Measurements from ENCODE around the gene CEP162. TPM values are rescaled to one million over a fixed set of nuclear protein-coding genes. Genes with fewer than 3 reads are reported as not detected.
"Not testable (repeated sequence)": the region's sequence is repeated elsewhere in the genome, so short reads cannot be mapped to it uniquely, and the experiment has no call there.

The CEP162 gene
- total RNA-seq, 1 donor from 2014 or later, result 11.1 TPM

DNA sequence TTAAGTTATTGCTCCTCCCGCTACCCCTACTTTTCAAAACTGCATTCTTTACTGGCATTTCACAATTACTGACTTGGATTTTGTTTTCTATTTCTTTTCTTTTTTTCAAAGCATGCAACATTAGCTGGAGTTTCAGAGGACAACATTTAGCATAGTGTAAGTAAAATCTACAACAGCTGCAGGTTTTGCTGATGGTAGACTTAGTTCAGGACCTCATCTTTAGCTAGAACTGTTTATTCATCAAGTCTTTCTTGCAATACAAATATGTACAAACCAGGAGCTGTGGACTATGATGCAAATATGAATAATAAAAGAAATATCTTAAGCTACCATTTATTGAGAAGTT lies 728 bp upstream of the CEP162 start:
- DNase-seq, result no peak

DNA sequence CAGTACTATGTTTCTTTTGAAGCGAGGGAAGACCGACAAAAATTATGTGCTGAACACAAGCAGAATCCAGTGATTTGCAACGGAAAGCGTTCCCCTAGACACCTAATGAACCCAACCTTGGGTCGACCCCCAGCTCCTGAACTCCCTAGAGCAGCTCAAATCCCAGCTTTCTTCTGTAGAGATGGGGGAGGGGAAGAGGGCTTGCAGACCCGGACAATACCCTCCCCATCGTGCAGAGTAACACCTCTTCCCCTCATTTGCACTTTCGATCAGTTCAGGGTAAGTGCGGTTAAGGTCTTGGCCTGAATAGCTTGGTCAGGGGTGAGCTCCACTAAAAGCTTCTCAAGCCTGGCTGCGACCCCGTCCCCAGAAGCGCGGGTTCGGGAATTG lies 404 bp downstream of the CEP162 start:
- no peak for DNase-seq

DNA sequence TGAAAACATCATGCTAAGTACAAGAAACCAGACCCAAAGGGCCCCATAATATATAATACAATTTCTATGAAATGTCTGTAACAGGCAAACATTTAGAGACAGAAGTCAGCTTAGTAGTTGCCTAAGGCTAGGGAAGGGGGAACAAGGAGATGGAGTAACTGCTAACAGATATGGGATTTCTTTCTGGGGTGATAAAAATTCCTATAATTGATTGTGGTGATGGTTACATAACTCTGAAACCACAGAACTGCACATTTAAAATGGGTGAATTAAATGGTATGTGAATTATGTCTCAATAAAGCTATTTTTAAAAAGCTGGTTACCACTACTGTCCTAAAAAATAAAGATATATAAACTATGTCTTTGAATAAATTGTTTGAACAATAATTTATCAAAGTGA lies 3.2 kb downstream of the CEP162 start:
- DNase-seq, result no peak

DNA sequence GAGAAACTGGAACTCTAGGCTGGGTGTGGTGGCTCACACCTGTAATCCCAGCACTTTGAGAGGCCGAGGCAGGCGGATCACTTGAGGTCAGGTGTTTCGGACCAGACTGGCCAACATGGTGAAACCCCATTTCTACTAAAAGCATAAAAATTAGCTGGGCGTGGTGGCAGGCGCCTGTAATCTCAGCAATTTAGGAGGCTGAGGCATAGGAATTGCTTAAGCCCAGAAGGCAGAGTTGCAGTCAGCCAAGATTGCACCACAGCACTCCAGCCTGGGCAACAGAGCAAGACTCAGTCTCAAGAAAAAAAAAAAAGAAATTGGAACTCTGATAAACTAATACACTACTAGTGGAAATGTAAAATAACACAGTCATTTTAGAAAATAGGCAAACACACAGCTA lies 3.8 kb downstream of the CEP162 start:
- DNase-seq, result not testable (repeated sequence)

DNA sequence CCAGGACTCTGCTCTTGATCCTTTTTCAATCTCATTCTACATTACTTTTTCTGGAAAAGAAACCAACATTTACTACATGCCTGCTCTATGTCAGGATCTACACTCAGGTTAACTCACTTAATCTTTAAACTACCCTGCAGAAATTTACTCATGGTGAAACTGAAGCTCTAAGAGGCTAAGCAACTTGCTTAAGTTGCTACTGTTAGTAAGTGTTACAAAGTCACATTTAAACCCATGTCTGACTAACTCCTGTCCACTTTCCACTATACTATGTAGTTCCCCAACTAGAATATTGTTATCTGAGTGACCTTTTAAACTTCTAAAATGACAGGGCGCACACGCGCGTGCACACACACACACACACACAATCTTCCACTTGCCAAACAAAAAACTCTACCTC lies 5.0 kb downstream of the CEP162 start:
- DNase-seq, result no peak

DNA sequence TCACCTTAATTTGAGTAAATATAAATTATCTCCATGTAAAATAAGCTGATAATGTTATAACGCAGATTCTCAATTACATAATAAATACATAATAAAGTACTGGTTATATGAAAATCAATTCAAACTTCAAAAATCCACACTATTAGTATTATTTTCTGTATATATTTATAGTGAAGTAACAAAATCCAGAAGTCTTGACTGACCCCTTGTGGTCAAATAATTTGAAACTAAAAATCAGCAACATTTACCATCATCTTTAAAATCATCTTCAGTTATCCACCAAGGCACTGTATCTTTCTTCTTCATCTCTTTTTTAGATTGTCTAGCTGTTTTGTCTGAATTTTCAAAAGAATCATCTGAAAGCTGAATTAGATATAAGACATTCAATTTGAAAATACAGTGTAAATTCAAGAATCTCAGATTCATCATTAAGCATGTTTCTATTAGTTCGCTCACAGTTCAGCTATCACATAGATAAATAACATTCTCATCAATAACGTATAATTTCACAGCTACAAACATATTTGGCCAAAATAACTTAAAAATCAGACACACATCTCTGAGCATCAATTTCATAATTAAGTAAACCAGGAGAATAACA lies 6.5 kb downstream of the CEP162 start:
- DNase-seq, result peak; percentile 9

DNA sequence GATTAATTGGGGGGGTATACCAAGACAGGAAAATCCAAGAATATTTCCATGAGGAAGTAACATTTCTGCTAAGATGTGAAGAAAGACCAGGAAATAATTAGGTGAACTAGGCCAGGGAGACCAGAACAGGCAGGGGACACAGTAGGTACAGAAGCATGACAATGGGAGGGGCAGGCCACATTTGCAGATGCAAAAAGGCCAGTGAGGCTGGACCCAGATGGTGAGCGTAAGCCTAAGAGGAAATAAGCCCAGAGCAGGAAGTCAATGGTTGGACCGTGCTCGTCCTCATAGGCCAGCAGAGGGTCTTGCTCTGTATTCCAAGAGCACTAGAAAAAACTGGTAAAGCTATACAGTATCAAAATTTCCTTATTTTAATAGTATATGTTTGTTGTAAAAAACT lies 9.4 kb downstream of the CEP162 start:
- no peak for DNase-seq

DNA sequence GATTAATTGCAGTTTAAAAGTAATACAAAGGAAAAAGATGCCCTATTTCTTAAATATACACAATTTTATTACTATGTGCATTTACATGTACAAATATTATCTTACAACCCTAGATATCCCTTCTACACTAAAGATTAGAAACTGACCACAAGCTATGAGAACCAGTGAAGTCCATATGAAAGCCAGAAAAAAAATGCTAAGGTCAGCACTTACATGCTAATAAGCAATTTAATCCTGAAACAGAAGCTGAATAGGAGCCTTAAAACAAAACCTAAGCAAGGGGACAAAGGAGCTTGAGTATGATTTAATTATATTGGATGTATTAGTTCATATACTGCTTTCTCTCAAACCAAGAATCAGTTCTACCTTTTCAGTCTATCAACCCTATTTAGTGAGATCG lies 14.2 kb downstream of the CEP162 start:
- no peak for DNase-seq

DNA sequence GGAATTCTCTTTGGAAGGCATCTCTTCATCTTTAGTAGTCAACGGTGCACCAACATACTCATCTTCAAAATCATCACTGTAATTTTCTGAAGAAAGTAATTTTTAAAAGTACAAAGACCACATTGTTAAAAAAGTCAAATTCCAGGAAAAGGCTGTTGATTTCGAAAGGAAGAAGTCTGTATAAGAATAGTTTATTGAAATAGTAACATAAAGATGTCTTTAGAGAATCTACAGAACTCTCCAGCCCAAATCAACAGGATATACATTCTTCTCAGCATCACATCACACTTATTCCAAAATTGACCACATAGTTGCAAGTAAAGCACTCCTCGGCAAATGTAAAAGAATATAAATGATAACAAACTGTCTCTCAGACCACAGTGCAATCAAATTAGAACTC lies 23.4 kb downstream of the CEP162 start:
- DNase-seq, result no peak

DNA sequence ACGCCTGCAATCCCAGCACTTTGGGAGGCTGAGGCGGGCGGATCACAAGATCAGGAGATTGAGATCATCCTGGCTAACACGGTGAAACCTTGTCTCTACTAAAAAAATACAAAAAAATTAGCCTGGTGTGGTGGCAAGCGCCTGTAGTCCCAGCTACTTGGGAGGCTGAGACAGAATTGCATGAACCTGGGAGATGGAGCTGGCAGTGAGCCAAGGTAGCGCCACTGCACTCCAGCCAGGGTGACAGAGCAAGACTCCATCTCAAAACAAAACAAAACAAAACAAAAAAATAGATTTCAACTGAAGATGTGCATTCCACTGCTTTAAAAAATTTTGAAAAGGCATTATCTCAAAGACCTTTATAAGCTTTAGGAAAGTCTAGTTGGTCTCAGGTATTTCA lies 27.5 kb downstream of the CEP162 start:
- DNase-seq, result not testable (repeated sequence)

DNA sequence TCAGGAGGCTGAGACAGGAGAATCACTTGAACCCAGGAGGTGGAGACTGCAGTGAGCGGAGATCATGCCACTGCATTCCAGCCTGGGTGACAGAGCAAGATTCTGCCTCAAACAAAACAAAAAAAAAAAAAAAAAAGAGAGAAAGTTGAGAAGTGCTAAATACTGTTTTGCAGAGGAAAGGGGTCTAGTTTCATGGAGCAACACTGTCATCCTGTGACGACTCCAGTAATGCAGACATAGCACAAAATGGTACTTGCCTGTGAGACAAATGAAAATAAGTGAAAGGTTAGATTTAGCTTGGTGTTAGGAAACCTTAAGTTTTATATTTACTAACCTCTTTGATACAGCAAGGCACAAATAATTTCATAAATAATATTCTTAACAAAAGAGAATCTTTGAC lies 29.7 kb downstream of the CEP162 start:
- no peak for DNase-seq

DNA sequence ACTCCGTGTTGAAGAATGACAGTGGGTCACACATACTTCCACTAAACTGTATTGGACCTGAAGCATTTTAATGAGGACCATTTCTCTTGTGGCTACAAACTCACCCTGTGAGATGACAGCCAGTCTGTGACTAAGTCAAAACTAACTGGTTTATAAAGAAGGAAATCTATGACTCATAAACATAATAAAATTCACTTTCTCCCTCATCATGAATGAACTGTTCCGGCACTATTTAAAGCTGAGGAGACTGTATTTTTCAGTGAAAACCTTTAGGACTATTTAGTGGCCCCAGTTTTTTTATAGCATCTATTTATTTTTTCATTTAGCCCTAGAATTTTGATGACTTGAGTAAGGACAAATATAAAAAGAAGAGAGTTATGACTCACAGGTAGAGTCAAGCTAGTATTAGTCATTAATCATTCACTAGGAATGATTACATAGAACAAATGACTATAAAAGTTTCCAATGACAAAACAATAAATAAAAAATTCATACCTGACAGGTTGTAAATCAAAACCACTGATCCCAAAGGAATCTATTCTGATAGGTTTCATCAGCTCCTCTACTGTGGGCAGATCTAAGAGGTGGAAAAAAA lies 34.2 kb downstream of the CEP162 start:
- DNase-seq, result no peak

DNA sequence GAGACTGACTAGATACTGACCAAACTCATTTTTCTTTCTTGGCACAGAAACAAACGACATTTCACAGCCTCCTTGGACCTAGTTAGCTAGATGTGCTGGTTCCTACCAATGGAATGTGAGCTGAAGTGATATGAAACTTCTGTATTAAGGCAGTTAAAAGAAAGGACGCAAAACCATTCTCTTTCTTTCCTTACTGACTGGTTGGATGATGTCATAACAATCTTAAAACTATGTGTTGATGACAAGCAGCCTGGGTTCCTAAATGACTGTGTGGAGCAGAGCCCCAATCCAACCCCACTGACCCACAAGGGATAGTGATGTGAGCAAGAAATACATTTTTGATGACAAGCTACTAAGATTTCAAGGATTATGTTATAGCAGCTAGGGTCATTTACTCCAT lies 35.6 kb downstream of the CEP162 start:
- no peak for DNase-seq

DNA sequence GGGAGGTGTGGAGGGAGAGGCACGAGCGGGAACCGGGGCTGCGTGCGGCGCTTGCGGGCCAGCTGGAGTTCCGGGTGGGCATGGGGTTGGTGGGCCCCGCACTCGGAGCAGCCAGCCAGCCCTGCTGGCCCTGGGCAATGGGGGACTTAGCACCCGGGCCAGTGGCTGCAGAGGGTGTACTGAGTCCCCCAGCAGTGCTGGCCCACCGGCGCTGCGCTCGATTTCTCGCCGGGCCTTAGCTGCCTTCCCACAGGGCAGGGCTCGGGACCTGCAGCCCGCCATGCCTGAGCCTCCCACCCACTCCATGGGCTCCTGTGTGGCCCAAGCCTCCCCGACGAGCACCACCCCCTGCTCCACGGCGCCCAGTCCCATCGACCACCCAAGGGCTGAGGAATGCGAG lies 38.1 kb downstream of the CEP162 start:
- DNase-seq, result not testable (repeated sequence)

DNA sequence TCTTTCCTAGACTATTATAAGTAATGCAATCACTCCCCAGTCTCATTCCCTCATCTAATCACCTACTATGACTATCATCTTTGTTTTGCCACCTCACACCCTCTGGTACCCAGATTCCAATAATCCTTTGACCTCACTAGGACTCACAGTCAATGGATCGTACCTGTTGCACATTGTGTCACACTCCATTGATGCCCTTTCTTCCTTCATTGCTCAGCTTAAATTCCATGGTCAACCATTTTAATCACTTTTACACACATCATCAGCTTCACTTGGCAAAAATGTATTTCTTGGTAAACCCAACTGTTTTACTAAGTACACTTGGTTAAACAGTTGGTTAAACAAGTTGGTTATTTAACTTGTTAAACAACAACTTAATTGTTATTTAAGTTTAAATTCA lies 44.0 kb downstream of the CEP162 start:
- no peak for DNase-seq

DNA sequence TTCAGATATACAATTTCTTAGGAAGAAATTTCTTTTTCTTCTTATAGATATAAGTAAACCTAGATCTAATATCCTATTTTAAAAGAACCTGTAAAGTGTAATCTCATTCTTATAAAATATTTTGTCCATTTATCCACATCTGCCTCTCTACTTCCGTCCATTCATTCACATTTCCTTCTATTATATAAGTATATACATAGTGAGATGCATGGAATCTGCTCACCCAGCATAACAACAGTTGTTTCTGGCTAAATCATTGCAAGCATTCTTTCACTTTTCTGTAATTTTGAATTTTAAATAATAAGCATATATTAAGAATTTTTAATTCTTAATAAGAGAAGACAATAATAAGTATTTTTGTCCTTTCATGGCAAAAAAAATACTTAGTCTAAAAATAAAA lies 45.4 kb downstream of the CEP162 start:
- DNase-seq, result no peak

DNA sequence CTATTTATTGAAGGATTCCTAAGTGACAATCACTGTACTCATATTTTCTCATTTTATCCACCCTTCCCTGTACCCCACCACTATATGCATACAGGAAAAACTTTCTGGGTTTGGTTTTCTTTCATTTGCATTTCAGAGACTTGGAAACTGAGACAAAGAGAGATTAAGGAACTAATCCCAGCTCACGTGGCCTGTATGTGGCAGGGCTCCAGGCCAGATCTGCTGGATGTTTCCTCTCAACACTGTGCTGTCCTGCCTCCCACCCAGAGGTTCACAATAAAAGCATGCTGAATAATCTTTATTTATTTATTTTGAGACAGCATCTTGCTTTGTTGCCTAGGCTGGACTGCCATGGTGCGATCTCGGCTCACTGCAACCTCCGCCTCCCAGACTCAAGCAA lies 50.2 kb downstream of the CEP162 start:
- DNase-seq, result no peak

DNA sequence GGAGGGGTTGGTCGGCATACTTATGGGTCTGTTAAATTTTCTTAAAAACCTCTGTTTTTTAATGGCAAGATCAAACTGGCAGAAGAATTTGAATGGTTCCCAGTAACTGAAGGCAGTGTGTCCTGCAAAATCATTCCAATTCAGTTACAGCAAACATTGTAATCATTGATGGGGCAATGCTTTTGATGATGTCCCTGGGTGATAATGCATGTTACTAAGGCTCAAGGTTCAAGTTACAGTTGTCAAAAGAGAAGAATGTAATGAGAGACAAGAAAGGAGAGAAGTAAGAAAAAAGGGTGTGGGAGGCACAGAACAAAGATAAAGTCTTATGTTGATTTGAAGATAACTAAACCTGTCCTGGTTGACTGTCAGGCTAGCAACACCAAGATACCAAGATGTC lies 54.9 kb downstream of the CEP162 start:
- no peak for DNase-seq

DNA sequence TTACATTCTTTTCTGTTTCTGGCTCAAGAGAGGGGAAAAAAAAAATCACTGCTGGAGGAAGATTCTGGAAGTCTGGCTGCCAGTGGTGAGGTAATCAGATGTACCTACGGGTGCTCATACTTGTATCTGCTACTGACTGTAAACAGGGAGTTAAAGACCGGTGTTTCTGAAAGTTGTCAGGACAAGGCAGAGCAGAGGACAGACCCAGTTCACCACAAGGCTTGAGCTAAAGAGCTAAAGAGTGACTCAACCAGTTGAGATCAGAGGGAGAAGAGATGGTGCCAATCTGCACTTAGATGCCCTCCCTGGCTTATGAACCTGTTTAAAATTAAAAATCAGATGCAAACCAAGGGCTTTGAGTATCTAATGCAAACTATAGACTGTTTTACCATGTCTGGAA lies 55.4 kb downstream of the CEP162 start:
- no peak for DNase-seq

DNA sequence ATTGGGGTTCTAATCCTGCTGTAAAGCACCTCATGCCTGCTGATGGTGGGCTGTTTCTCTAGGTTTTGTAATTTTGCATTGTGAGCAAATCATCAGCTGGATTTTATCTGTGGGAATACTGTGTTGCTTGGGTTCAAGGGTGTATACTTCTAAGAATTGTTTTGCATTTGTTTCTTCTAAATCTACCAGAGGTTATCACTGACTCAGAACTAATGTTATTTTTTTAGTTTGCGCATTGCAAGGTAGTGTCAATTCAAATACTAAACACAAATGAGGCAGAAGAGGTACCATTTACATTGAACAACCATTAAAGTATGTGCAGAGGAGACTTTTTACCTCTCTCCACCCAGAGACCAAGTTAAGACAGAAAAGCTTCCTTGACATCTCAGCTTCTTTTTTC lies 60.0 kb downstream of the CEP162 start:
- DNase-seq, result no peak

DNA sequence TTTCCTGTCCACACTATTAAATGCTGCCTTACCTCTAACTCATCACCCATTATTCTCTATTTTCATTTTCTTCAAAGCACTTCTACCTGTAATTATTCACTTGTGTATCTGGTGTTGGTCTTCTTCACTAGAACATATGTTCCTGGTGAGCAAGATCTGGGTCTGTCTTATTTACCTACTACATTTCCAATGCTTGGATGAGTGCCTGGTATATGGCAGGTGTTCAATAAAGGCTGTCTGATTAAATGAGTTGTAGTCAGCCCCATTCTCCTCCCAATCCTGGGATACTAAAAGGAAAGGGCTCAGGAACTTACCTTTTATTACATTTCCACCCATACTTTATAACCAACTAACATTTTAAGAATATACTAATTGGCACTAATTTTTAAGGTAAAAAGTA lies 61.0 kb downstream of the CEP162 start:
- no peak for DNase-seq

DNA sequence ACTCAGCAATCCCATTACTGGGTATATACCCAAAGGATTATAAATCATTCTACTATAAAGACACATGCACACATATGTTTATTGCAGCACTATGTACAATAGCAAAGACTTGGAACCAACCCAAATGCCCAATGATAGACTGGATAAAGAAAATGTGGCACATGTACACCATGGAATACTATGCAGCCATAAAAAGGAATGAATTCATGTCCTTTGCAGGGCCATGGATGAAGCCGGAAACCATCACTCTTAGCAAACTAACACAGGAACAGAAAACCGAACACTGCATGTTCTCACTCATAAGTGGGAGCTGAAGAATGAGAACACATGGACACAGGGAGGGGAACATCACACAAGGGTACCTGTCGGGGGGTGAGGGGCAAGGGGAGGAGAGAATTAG lies 63.1 kb downstream of the CEP162 start:
- DNase-seq, result not testable (repeated sequence)

DNA sequence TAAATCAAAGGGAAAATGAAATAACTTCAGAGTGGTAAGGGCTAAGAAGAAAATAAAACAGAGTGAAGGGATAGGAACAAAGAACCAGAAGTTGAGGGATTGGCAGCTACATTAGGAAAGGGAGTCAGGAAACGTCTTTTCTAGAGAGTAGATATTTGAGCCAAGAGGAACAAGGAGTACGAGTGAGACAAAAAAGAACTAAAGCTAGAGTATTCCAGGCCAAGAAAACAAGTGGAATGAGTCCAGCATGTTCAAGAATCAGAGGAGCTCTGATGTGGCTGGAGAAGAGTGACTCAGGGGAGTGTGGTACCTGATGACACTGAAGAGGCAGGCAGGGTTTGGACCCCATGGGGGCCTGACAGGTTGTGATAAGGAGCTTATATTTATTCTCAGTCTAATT lies 66.3 kb downstream of the CEP162 start:
- no peak for DNase-seq

DNA sequence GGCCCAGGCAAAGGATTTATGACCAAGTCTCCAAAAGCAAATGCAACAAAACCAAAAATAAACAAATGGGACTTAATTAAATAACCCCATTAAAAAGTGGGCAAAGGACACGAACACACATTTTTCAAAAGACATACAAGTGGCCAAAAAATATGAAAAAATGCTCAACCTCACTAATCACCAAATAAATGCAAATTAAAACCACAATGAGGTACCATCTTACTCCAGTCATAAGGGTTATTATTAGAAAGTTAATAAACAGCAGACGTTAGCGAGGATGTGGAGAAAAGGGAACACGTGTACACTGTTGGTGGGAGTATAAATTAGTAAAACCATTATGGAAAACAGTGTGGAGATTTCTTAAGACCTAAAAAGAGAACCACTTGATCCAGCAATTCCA lies 71.1 kb downstream of the CEP162 start:
- no peak for DNase-seq

DNA sequence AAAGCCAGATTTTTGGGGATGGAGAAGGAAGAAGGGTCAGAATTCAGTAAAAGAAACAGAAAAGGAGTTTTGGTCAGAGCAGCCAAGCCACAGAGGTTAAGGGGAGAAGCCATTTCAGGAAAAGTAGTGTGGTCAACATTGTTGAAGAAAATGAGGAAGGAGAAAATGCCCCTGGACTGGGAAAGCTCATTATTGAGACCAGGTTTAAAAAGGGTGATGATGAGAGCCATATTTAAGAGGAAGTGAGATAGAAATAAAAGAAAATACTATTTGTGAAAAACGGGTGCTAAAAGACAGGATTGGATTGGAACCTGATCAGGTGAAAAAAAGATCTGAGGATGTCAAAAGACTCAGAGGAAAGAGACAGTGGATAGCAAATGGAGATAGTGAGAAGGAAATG lies 75.8 kb downstream of the CEP162 start:
- no peak for DNase-seq

Measured in skin of body (tissue), 2 donors.